GM23338 (cell line): ENCODE data around the gene ADAM15. TPM values are rescaled to one million over a fixed set of nuclear protein-coding genes. Genes with fewer than 3 reads are reported as not detected.

ENCODE experiments used
- ATAC-seq: fragments of 200-7000 bp; cut with Tn5 transposase; 3 replicates; pipeline ENCODE4 v1.9.1; 2020
- DNase-seq: peaks from one replicate; pipeline ENCODE4 v3.0.0-alpha.2; 2015; ENCODE audit warnings: low spot score
- H2AFZ ChIP-seq: fragments of 200-600 bp; sonication (generic); 2 replicates; pipeline ENCODE4 v1.8.0; 2016; ENCODE audit warnings: antibody characterized with exemption, mild to moderate bottlenecking, moderate library complexity
- H3F3A ChIP-seq: fragments of 200-600 bp; sonication (generic); replicated peaks from 2 replicates; pipeline ENCODE4 v1.8.0; 2017; ENCODE audit warnings: antibody characterized with exemption, mixed run types, low read depth
- H3K27ac ChIP-seq: fragments of 200-600 bp; sonication (generic); 2 replicates; pipeline ENCODE4 v1.6.1; 2016; ENCODE audit warnings: low read depth
- H3K27me3 ChIP-seq: fragments of 200-600 bp; sonication (generic); 2 replicates; pipeline ENCODE4 v1.8.0; 2016; ENCODE audit warnings: mild to moderate bottlenecking, mixed run types, moderate library complexity; ENCODE audit not compliant: insufficient read depth
- H3K36me3 ChIP-seq: fragments of 200-600 bp; sonication (generic); 2 replicates; pipeline ENCODE4 v1.8.0; 2016; ENCODE audit warnings: mild to moderate bottlenecking; ENCODE audit not compliant: insufficient read depth
- H3K4me1 ChIP-seq: fragments of 200-600 bp; sonication (generic); 2 replicates; pipeline ENCODE4 v1.8.0; 2016; ENCODE audit warnings: mild to moderate bottlenecking, moderate library complexity; ENCODE audit not compliant: insufficient read depth
- H3K4me2 ChIP-seq: fragments of 200-600 bp; sonication (generic); 2 replicates; pipeline ENCODE4 v1.7.1; 2017; ENCODE audit warnings: mixed run types
- H3K4me3 ChIP-seq: fragments of 200-600 bp; sonication (generic); 2 replicates; pipeline ENCODE4 v1.6.1; 2016; ENCODE audit warnings: mixed run types
- H3K79me2 ChIP-seq: fragments of 200-600 bp; sonication (generic); replicated peaks from 2 replicates; pipeline ENCODE4 v1.8.0; 2017; ENCODE audit warnings: mild to moderate bottlenecking; ENCODE audit not compliant: insufficient read depth
- H3K9me2 ChIP-seq: fragments of 200-600 bp; sonication (generic); 2 replicates; pipeline ENCODE4 v1.8.0; 2017; ENCODE audit not compliant: insufficient read depth
- H4K20me1 ChIP-seq: fragments of 200-600 bp; sonication (generic); replicated peaks from 2 replicates; pipeline ENCODE4 v1.8.0; 2017; ENCODE audit warnings: mild to moderate bottlenecking; ENCODE audit not compliant: insufficient read depth
- H3K27ac Mint-ChIP-seq: 2 replicates; pipeline ENCODE4 v1.8.0; 2020; ENCODE audit warnings: inconsistent platforms, mild to moderate bottlenecking, moderate library complexity, mixed read lengths
- H3K27me3 Mint-ChIP-seq: 3 replicates; pipeline ENCODE4 v1.8.0; 2022; ENCODE audit warnings: low read depth, mild to moderate bottlenecking, moderate library complexity, mixed read lengths, inconsistent platforms; ENCODE audit not compliant: insufficient read depth, poor library complexity
- H3K36me3 Mint-ChIP-seq: 3 replicates; pipeline ENCODE4 v1.8.0; 2021; ENCODE audit warnings: low read depth, mild to moderate bottlenecking, inconsistent platforms, moderate library complexity, mixed read lengths
- H3K4me1 Mint-ChIP-seq: 3 replicates; pipeline ENCODE4 v1.8.0; 2020; ENCODE audit warnings: mild to moderate bottlenecking, inconsistent platforms, mixed read lengths
- H3K4me3 Mint-ChIP-seq: 3 replicates; pipeline ENCODE4 v1.8.0; 2021; ENCODE audit warnings: moderate library complexity, mild to moderate bottlenecking, inconsistent platforms, mixed read lengths
- H3K9me3 Mint-ChIP-seq: 3 replicates; pipeline ENCODE4 v1.8.0; 2020; ENCODE audit warnings: moderate library complexity, mild to moderate bottlenecking, inconsistent platforms, mixed read lengths
- CREB1 ChIP-seq: fragments of 250-450 bp; sonication (Bioruptor Pico); IDR thresholded peaks from 2 replicates; pipeline ENCODE4 v1.5.0; 2020; ENCODE audit warnings: low read depth, mild to moderate bottlenecking, moderate library complexity
- ETS1 ChIP-seq: IDR thresholded peaks from 2 replicates; pipeline ENCODE4 v1.6.1; 2016; ENCODE audit warnings: antibody characterized with exemption
- EZH2 ChIP-seq: fragments of 200-600 bp; sonication (generic); IDR thresholded peaks from one replicate; pipeline ENCODE4 v1.8.0; 2017; ENCODE audit warnings: antibody characterized with exemption, mild to moderate bottlenecking, low read depth; ENCODE audit not compliant: unreplicated experiment
- EZH2phosphoT487 ChIP-seq: fragments of 200-600 bp; sonication (generic); IDR thresholded peaks from one replicate; pipeline ENCODE4 v1.8.1; 2018; ENCODE audit warnings: antibody characterized with exemption; ENCODE audit not compliant: unreplicated experiment
- JUNB ChIP-seq: IDR thresholded peaks from one replicate; pipeline ENCODE4 v1.6.1; 2016; ENCODE audit warnings: antibody characterized with exemption; ENCODE audit not compliant: unreplicated experiment
- NANOG ChIP-seq: IDR thresholded peaks from 2 replicates; pipeline ENCODE4 v1.6.1; 2016; ENCODE audit warnings: antibody characterized with exemption, borderline replicate concordance
- POLR2AphosphoS5 ChIP-seq: IDR thresholded peaks from 2 replicates; pipeline ENCODE4 v1.6.1; 2016; ENCODE audit warnings: antibody characterized with exemption, low read depth
- REST ChIP-seq: IDR thresholded peaks from one replicate; pipeline ENCODE4 v1.6.1; 2018; ENCODE audit warnings: antibody characterized with exemption; ENCODE audit not compliant: unreplicated experiment
- STAT1 ChIP-seq: IDR thresholded peaks from one replicate; pipeline ENCODE4 v1.6.1; 2016; ENCODE audit warnings: antibody characterized with exemption; ENCODE audit not compliant: unreplicated experiment
- ZNF114 ChIP-seq: fragments of 250-450 bp; sonication (Bioruptor Pico); IDR thresholded peaks from 2 replicates; pipeline ENCODE4 v1.5.0; 2020; ENCODE audit warnings: mild to moderate bottlenecking, moderate library complexity
- ZNF331 ChIP-seq: fragments of 250-450 bp; sonication (Bioruptor Pico); IDR thresholded peaks from 2 replicates; pipeline ENCODE4 v1.5.0; 2020; ENCODE audit warnings: low read depth, mild to moderate bottlenecking, moderate library complexity
- ZNF462 ChIP-seq: fragments of 250-450 bp; sonication (Bioruptor Pico); IDR thresholded peaks from 2 replicates; pipeline ENCODE4 v1.5.0; 2020; ENCODE audit warnings: mild to moderate bottlenecking, moderate library complexity
- polyA plus RNA-seq: library from polyadenylated mRNA; unstranded; fragments of >200 nt; fragmentation: Nextera tagmentation; extraction: Ambion mirVana; gene quantifications from 2 replicates; pipeline ENCODE4 v1.2.1, GENCODE V29; 2016
- total RNA-seq: library from RNA; depleted of rRNA; stranded (reverse); fragments of >200 nt; shearing (Covaris generic); gene quantifications from 2 replicates; pipeline ENCODE4 v1.2.3, GENCODE V29; 2014
- TF ChIP-seq, protein P1 (sequence below), 2 experiments: fragments of 200-600 bp in 1 of 2; sonication (generic) in 1 of 2; conservative IDR thresholded peaks; 2 replicates each; pipeline versions ENCODE4 v1.5.1 to v1.6.1; 2016 to 2017; ENCODE audit warnings: antibody characterized with exemption in 2 of 2, low read depth in 2 of 2, mild to moderate bottlenecking in 2 of 2, moderate library complexity in 1 of 2

The ADAM15 gene
- total and polyA plus RNA-seq, 2 experiments from 2014 or later, result 24.2 to 31.1 TPM

- TF ChIP-seq ETS1 (no peak), STAT1 (no peak), EZH2 (no peak), CREB1 (CRISPR knock-in tag) (no peak), ZNF462 (CRISPR knock-in tag) (no peak), EZH2phosphoT487 (no peak), POLR2AphosphoS5 (no peak), JUNB (no peak), REST (no peak), ZNF331 (CRISPR knock-in tag) (no peak), NANOG (no peak), ZNF114 (CRISPR knock-in tag) (no peak)
- TF ChIP-seq, protein P1, sequence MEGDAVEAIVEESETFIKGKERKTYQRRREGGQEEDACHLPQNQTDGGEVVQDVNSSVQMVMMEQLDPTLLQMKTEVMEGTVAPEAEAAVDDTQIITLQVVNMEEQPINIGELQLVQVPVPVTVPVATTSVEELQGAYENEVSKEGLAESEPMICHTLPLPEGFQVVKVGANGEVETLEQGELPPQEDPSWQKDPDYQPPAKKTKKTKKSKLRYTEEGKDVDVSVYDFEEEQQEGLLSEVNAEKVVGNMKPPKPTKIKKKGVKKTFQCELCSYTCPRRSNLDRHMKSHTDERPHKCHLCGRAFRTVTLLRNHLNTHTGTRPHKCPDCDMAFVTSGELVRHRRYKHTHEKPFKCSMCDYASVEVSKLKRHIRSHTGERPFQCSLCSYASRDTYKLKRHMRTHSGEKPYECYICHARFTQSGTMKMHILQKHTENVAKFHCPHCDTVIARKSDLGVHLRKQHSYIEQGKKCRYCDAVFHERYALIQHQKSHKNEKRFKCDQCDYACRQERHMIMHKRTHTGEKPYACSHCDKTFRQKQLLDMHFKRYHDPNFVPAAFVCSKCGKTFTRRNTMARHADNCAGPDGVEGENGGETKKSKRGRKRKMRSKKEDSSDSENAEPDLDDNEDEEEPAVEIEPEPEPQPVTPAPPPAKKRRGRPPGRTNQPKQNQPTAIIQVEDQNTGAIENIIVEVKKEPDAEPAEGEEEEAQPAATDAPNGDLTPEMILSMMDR (conservative IDR thresholded peaks at IDR 0.05; ENCODE audit: low read depth in 2 of 2), result no peak
- no peak overlapping the region for H3K4me2 ChIP-seq
- Mint-ChIP-seq H3K4me1 (no peaks in the 10 kb centered on the region; the same call in 2 of the 3 replicates), H3K36me3 (no peaks in the 10 kb centered on the region), H3K9me3 (no peaks in the 10 kb centered on the region), H3K27me3 (peaks cover 13% of the 10 kb centered on the region), H3K27ac (no peak overlapping the region), H3K4me3 (no peak overlapping the region)
- no peak overlapping the region for H3K4me3 ChIP-seq
- ATAC-seq (no peak), DNase-seq (no peak)
- H3K36me3 ChIP-seq, result no peaks in the 10 kb centered on the region
- no peaks in the 10 kb centered on the region for H4K20me1 ChIP-seq
- no peak overlapping the region for H2AFZ ChIP-seq
- no peaks in the 10 kb centered on the region for H3K79me2 ChIP-seq
- H3K9me2 ChIP-seq, result no peaks in the 10 kb centered on the region
- no peaks in the 10 kb centered on the region for H3F3A ChIP-seq
- H3K4me1 ChIP-seq, result no peaks in the 10 kb centered on the region
- H3K27ac ChIP-seq, result no peak overlapping the region
- no peaks in the 10 kb centered on the region for H3K27me3 ChIP-seq
Measured at GRCh38 chr1:155037851-155038441, 13.2 kb upstream of the ADAM15 start.
